ENCODE results near the gene KCNT1.

KCNT1 gene

DNA sequence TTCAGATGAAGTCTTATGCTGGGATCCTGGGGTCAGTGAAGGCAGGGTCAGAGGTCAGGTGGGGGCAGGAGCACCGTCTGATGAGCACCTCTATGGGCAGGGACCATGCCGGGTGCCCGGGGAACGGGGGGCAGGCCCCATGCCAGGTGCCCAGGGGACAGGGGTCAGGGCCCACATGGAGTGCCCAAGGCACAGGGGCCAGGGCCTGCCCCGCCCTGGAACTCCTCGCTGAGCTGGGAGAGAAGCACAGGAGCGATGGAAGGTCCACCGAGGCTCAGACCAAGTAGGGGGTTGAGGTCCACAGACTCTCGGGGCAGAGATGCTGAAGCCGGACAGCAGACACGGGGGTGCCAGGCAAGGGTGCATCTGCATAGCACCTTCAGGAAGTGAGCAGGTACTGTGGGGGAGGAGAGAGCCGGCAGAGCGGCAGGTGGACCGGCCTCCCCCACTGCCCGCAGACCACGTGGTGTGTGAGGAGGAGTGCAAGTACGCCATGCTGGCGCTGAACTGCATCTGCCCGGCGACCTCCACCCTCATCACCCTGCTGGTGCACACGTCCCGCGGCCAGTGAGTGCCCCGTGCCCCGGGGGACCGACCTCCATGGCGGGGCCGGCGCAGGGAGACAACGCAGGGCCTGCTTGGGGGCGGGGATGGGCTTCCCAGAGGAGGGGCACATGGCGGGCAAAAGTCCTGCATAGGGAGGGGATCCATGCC, 67.7 kb downstream of the KCNT1 start:
- DNase-seq, result no peak

DNA sequence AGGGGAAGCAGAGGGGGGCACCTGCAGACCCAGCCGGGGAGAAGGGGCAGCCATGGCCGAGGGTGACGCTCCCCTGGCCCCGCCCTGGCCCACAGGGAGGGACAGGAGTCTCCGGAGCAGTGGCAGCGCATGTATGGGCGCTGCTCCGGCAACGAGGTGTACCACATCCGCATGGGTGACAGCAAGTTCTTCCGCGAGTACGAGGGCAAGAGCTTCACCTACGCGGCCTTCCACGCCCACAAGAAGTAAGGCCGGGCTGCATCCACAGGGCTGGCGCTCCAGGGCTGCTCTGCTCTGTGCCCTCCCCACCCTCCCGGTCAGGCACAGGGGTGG, 68.2 kb downstream of the KCNT1 start:
- DNase-seq, result no peak

DNA sequence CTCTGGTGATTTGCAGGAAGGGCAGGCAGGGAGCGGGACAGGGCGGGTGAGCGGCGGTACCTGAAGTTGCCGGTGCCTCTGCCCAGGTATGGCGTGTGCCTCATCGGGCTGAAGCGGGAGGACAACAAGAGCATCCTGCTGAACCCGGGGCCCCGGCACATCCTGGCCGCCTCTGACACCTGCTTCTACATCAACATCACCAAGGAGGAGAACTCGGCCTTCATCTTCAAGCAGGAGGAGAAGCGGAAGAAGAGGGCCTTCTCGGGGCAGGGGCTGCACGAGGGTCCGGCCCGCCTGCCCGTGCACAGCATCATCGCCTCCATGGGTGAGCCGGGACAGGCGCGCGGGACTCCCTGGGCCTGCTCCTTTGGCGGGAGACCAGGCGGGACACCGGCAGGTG, 68.8 kb downstream of the KCNT1 start:
- no peak for DNase-seq

DNA sequence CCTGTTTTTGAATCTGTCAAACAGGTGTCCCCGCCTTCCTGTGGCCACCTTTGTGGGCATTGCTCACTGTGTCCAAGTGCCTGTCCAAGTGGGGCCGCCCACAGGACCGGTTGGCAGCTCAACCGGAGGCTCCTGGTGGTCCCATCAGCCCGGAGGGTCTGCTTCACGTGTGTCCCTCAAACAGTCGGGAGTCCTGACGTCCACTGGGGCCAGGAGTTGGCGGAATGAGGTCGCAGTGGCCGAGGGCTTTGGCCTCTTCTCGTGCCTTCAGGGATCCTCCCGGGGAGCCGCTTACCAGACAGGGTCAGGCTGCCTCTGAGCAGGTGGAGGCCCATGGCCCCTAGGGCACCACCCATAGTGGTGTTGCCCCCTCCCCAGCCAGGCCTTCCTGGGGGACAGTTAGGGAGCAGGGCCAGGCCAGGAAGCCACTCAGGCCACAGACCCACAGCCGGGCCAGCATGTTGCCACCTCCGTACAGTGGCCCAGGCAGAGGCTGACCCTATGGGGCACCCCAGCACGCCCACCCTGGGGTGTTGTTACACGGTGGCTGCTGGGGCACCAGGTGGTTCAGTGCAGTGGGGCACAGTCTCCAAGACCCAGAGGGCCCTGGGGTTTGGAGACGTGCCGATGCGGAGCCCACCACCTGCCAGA, 69.5 kb downstream of the KCNT1 start:
- DNase-seq, result no peak

DNA sequence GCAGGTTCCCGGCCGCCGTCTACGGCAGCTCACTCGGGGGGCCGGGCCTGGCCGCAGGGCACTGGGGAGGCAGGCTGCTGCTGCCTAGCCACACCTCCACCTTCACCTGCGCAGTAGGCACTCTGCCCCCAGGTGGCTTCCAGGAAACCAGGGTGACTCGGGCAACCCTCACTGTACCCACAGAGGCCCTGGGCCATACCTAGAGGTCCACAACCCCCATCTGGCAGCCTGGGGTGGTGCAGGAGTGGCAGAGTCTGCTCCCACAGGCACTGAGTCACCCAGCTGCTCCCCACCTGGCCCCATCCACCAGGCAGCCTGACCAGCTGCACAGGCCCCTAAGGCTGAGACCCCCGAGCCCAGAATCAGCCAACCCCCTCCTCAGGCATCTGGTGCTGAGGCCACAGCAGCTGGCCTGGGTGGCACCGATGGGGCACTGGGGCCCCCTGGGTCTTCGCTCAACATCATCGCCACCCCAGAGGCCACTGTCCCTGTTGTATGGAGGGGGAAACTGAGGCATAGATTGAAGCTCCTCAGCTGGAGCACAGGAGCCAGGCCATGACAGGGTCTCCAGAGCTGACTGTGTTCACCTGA, 70.2 kb downstream of the KCNT1 start:
- DNase-seq, result no peak

DNA sequence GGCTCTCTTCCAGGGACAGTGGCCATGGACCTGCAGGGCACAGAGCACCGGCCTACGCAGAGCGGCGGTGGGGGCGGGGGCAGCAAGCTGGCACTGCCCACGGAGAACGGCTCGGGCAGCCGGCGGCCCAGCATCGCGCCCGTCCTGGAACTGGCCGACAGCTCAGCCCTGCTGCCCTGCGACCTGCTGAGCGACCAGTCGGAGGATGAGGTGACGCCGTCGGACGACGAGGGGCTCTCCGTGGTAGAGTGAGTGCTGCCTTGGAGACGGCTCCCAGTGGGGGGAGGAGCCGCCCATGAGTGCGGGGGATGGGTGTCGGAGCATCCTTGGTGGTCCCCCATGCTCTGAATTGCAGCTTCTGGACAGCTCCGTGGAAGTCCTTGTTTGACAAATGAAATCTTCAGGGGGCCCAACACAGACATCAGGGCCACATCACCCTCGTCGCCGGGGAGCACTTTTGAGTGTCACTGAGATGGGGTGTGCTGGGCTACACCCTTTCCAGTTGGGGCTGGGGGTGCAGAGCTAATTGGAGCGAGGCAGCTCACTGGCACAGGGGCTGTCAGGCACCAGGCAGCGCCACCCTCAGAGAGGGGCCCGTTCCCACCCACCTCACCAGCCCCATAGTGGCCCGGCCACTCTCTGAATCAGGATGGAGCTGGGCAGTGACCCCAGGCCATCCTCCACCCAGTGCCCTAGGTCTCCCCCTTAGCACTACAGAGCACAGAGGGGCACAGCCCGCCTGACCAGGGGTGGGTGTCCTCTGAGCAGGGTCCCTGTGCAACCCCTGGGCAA, 70.9 kb downstream of the KCNT1 start:
- no peak for DNase-seq

DNA sequence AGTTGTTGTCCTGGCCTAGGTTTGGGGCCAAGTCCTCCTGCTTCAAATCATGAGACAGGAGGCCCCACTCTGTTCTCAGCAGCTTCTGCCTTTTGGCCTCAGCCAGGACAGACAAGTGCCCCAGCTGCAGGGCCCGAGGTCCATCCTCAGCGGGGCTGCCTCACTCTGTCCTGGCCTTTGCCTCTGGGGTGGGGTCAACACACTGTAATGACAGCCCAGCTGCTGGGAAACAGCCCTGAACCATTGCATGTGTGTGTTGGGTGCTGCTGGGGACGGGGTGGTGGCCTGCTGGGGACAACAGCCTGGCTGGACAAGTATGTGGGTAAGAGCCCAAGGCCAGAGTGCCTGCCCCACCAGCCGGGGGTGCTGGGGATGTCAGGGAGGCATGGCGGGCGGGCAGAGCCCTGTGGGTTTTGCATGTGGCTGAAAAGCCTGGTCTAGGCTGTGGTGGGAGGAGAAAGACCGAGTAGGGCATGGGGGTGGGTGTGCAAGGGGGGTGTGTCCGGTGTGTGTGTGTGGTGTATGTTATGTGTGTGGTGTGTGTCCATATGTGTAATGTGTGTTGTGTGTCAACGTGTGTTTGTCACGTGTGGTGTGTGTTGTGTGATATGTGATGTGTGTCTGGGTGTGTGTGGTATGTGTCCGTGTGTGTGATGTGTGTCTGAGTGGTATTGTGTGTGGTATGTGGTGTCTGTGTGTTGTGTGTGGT, 71.7 kb downstream of the KCNT1 start:
- DNase-seq, result no peak

DNA sequence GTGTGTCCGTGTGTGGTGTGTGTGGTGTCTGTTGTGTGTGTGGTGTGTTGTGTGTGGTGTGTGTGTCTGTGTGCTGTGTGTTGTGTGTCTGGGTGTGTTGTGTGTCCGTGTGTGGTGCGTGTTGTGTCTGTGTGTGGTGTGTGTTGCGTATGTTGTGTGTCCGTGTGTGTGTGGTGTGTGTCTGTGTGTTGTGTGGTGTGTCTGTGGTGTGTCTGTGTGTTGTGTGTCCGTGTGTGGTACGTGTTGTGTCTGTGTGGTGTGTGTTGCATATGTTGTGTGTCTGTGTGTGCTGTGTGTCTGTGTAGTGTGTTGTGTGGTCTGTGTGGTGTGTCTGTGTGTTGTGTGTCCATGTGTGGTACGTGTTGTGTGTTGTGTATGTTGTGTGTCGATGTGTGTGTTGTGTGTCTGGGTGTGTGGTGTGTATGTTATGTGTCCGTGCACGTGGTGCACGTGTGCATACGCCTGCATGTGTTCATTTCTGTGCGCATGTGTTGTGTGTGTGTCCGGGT, 72.3 kb downstream of the KCNT1 start:
- DNase-seq, result no peak

DNA sequence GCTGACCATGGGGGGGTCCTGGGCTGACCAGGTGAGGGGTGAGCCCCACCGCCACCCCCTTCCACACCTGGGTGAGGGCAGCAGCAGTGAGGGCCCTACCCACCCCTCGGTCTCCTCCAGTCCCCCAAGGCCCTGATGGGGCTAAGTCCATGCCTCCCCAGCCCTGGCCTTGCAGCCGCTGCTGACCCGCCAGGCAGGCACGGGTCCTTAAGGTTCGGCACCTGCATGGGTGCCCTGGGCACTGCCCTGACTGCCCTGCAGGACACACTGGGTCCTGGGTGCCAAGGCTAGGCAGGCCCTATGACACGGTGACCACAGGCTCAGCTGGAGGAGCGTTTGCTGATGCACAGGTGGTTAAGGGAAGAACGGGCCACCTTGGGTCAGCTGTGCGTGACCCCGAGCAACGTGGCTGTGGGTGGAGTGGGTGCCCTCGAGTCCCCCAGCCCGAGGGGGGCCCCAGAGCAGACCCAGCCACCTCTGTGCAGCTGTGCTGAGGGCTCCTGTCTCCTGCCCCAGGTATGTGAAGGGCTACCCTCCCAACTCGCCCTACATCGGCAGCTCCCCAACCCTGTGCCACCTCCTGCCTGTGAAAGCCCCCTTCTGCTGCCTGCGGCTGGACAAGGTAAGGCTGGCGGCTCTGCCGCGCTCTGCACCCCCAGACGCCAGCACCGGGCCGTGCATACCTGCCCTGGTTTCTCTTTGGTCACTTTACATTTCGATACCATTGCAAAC, 73.0 kb downstream of the KCNT1 start:
- DNase-seq, result no peak

DNA sequence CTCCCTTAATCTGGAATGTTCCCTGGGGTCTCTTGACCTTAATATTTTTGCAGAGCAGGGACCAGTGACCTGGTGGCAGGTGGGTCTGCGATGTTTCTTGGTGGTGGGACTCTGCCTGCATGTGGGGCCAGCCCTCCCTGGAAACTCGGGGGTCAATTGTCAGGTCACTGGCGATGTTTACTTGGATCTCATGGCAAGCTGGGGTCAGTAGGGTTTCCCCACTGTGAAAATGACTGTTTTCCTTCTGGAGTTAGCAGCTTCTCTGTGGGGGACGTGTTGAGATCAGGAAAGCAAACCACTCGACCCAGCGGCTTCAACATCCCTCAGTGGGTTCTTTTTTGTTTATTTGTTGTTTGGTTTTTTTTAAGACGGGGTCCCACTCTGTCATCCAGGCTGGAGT, 73.9 kb downstream of the KCNT1 start:
- DNase-seq, result no peak

DNA sequence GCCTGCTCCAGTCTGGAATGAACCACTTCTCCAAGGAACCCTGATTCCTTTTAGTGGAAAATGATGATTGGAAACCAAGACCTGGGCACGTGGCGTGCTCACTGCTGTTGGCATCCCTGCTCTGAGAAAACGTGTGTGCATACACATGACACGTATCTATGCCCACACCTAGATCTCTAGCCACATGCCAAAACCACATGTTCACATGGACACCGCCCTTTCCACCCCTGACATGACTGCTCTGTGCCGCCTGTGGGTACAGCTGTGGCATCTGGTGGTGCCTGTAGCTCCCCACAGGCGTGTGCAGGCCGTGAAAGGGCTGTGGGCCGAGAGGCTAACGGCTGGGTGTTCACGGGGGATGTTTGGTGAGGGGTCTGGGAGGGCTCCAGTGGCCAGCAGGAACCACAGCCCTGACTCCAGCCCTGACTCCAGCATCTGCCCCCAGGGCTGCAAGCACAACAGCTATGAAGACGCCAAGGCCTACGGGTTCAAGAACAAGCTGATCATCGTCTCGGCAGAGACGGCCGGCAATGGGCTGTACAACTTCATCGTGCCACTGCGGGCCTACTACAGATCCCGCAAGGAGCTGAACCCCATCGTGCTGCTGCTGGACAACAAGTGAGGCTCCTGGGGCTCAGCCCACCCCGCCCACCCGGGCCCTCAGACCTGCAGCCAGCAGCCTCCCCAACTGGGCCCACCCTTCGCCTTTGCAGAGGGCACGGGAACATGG, 75.1 kb downstream of the KCNT1 start:
- DNase-seq, result no peak

DNA sequence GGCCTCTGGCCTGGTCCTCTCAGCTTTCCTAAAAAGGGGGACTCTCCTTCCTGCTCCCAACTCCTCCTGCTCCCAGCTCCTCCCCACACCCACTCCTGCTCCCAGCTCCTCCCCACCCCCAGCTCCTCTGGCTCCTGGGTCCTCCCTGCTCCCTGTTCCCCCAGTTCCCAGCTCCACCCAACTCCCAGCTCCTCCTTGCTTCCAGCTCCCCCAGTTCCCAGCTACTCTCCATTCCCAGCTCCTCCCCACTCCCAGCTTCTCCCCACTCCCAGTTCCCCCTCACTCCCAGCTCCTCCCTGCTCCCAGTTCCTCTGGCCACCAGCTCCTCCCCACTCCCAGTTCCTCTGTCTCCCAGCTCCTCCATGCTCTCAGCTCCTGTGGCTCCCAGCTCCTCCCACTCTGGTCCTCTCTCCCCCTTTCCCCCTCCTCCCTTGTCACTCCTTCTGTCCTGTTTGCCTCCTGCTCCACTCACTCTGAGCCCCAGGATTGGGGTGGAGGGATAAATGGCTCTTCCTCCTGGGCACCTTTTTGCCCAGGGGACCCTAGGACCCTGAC, 75.7 kb downstream of the KCNT1 start:
- DNase-seq, result no peak

DNA sequence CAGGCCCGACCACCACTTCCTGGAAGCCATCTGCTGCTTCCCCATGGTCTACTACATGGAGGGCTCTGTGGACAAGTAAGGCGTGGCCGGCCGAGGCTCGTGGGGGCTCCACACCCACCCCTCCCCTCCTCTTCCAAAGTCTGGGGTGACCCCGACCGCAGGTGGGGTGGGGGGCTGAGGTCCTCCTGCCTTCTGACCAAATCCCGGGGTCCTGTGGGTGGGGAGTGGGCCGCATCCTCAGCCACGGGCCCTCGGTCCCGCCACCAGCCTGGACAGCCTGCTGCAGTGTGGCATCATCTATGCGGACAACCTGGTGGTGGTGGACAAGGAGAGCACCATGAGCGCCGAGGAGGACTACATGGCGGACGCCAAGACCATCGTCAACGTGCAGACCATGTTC, 76.4 kb downstream of the KCNT1 start:
- DNase-seq, result no peak

DNA sequence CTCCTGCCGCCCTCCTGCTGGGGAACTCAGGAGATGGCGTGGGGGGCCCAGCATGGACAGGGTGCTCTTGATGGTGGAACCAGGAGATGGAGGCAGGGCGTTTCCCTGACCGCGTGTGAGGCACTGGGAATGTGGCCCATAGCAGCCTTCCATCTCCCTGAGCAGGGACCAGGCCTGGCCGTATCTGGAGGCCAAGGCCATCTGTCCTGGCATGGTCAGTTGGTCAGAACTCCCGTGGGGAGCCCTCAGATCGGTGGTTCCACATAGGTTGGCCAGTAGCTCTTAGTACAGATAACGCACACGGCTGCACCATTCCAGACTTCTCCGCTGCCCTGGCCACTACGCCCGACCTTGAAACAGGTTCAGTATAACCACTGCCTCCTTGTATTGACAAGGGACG, 77.6 kb downstream of the KCNT1 start:
- no peak for DNase-seq

DNA sequence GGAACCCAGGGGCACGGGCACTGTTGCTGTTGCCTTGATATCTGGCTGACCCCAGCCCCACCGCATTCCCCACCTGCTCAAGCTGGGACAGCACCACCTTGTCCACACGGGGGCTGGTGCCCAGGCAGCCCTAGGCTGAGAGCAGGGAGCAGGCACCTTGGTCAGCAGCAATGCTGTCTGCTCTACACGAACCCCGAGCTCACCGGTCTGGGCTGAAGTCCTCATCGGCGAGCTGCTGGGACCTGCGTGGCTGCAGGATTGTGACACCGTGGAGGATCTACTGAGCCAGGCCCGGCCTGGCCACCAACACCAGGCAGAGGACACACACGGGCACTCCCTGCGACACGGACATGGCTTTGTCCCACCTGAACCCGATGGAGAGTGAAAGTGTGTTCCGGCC, 78.1 kb downstream of the KCNT1 start:
- DNase-seq, result no peak

DNA sequence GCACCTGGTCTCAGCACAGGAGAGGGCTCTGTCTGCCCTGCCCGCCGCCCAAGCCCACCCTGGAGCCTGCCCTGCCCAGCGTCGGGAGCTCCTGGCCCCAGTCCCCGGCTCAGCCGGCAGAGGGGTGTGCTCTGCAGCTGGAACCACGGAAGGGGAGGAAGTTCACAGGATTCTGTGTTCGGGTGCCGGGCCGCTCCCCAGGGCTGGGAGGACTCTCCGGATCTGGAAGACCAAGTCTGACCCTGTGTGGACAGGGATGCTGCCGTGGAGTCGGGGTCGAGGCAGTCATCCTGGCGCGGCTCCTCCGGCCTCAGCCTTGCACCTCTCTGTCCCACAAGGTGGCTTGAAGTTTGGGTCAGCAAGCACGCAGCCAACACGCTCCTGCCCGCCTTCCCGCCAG, 78.6 kb downstream of the KCNT1 start:
- no peak for DNase-seq

DNA sequence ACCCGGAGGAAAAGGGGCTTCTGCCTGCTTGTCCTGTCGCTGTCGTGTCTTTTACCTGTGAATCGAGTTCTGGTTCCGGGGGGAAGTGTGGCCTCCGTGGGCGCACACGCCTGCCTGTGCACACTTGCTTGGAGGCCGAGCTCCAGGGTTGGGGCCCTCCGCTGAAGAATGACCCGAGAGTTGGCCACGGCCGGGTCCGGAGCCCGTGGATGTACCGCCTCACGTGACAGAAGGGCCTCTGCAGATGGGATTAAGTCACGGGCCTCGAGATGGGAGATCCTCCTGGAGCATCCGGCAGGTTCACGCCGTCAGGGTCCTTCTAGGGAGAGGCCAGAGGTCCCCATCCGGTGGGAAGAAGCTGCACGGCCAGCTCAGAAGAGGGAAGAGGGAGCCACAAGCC, 81.0 kb downstream of the KCNT1 start:
- DNase-seq, result no peak

DNA sequence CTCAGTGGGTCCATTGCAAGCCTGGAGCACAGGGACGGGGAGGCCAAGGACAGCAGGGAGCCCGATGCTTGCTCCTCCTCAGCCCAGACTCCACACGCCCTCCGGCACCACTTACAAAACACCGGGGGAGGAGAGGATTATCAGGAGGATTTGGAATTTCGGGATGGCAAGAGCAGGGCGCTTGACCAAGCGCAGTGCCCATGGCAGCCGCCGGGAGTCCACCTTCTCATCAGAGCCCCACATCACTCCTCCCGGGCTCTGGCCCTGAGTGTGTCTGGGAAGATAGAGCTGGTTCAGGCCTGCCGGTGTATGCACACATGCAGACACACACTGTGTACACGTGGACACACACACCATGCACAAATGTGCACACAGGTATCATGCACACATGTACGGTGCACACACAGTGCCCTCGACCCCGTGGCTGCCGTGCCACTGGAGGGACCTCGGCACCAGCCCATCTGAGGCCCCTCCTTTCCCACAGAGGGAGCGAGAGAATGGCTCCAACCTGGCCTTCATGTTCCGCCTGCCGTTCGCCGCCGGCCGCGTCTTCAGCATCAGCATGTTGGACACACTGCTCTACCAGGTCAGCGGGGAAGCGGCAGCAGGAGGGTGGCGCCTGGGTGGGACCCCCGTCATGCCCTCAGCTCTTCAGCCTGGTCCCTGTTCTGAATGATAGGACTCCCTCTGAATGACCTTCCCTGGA, 81.7 kb downstream of the KCNT1 start:
- no peak for DNase-seq

DNA sequence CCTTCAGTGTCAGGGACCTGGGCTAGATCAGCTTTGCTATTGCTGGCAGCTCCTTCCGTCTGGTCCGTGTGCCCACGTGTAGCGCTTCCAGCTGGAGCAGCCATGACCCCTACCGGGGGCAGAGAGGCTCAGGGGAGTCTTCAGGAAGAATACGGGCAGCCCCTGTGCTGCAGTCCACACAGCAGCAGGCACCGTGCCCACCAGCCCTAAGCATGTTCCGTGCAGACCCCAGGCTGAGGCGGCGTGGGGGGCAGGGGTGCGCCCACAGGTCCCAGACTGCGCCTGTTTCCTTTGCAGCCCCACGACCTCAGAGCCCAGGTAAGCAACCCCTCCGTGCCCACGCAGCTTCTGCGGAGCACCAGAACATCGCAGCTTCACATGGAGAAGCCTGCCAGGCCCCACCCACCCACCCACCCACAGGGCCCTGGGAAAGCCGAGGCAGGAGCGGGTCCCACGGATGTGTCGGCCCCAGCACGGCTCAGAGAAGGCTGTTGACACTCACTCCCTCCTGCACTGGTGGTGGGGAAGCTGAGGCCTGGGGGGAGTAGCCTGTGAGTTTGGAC, 83.1 kb downstream of the KCNT1 start:
- DNase-seq, result no peak

DNA sequence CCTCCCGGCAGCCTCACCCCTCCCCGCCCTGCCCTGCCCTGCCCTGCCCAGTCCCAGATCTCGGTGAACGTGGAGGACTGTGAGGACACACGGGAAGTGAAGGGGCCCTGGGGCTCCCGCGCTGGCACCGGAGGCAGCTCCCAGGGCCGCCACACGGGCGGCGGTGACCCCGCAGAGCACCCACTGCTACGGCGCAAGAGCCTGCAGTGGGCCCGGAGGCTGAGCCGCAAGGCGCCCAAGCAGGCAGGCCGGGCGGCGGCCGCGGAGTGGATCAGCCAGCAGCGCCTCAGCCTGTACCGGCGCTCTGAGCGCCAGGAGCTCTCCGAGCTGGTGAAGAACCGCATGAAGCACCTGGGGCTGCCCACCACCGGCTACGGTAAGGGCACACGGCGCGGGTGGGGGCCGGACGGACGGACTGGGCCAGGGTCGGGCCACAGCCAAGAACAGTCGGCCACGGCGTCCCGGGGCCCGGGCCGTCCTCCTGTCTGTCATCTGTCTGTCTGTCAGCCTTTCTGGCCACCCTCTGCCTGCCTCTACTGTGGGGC, 84.2 kb downstream of the KCNT1 start:
- DNase-seq, result no peak
